ENCODE results near the gene FAIM2.

DNA sequence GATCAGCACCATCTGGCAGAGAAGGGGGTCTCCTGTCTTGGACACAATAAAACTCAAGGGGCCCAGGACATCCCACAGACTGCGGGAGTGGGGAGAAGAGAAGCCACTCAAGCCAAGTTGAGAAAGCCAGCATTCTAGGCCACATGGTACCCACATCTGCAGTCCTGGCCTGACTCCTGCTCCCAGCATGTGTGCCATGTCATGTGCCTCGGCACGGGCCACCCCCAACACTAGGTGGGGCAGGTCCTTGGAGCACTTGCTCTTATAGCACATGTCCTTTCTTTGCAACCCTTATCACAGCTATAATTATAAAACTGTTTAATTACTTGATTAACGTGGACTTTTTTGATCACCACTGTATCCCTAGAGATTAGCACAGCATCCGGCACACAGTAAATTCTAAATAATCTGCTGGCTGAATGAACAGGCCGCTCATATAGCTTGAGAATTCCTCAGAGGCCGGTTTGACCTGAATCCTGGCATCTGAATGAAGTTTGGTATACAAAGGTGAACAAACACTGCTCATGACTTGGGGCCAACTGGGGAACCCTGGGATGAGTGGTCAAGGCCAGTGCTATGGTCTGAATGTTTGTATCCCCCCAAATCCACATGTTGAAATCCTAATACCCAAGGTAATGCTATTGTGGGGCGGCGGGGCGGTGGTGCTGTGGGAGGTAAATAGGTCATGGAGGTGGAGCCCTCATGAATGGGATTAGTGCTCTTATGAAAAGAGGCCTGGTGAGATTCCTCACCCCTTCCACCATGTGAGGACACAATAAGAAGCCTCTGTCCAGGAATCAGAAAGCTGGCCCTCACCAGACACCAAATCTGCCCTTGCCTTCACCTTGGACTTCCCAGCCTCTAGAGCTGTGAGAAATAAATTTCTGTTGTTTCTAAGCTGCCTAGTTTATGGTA is 82.1 kb downstream of the FAIM2 start:
- TF ChIP-seq CTCF (conservative IDR thresholded peaks at IDR 0.05 in 1 of 2, IDR thresholded peaks at IDR 0.05 in 1 of 2; ENCODE audit: extremely low read depth in 1 of 2, insufficient read depth in 1 of 2, low read depth in 1 of 2, low read length in 2 of 2) (no peak), EZH2 (IDR thresholded peaks at IDR 0.05; ENCODE audit: borderline replicate concordance, low read length) (no peak)
